Measurements from ENCODE around the gene GREB1. TPM values are rescaled to one million over a fixed set of nuclear protein-coding genes. Genes with fewer than 3 reads are reported as not detected.

The GREB1 gene
- total RNA-seq, 1 experiment from 2014 or later, result 6.2 TPM

GRCh38 chr2:11578081-11578948, 44.5 kb downstream of the GREB1 start:
- H2AFZ ChIP-seq (ENCODE audit: low read depth, low read length, poor library complexity, severe bottlenecking), result no peak overlapping the region
- no peak for TF ChIP-seq EGR1 (IDR thresholded peaks at IDR 0.05; ENCODE audit: low read depth)
- no peak for TF ChIP-seq POLR2A (IDR thresholded peaks at IDR 0.05; ENCODE audit: borderline replicate concordance, extremely low read depth, insufficient read depth, insufficient read length)
- TF ChIP-seq JUND (IDR thresholded peaks at IDR 0.05), result no peak
- no peak for TF ChIP-seq CBX3 (IDR thresholded peaks at IDR 0.05; ENCODE audit: low read depth)
- TF ChIP-seq EZH2 (IDR thresholded peaks at IDR 0.05), result no peak
- TF ChIP-seq ATF3 (IDR thresholded peaks at IDR 0.05), result no peak
- no peak for TF ChIP-seq EZH2phosphoT487 (IDR thresholded peaks at IDR 0.05; ENCODE audit: borderline replicate concordance)
- no peak for TF ChIP-seq FOSL1 (IDR thresholded peaks at IDR 0.05; ENCODE audit: low read depth)
- TF ChIP-seq ZBTB33 (IDR thresholded peaks at IDR 0.05; ENCODE audit: extremely low read depth, insufficient replicate concordance, low read length), result no peak
- TF ChIP-seq TCF7L2 (IDR thresholded peaks at IDR 0.05; ENCODE audit: borderline replicate concordance, extremely low read depth, insufficient read depth, insufficient read length), result no peak
- no peak for TF ChIP-seq SIN3A (IDR thresholded peaks at IDR 0.05; ENCODE audit: low read depth)
- TF ChIP-seq POLR2AphosphoS5 (IDR thresholded peaks at IDR 0.05; ENCODE audit: low read depth, low read length), result no peak
- no peak for TF ChIP-seq SP1 (IDR thresholded peaks at IDR 0.05; ENCODE audit: low read depth)
- no peak for TF ChIP-seq ZFX (IDR thresholded peaks at IDR 0.05)
- no peak for TF ChIP-seq REST (IDR thresholded peaks at IDR 0.05; ENCODE audit: low read depth)
- no peak for TF ChIP-seq CTCF (IDR thresholded peaks at IDR 0.05 in 2 of 3, conservative IDR thresholded peaks at IDR 0.05 in 1 of 3; ENCODE audit: borderline replicate concordance in 1 of 3, insufficient read depth in 1 of 3, low read depth in 2 of 3, low read length in 2 of 3)
- no peak for TF ChIP-seq MAX (IDR thresholded peaks at IDR 0.05)
- no peaks in the 10 kb centered on the region for H3K9me2 ChIP-seq (ENCODE audit: insufficient read depth)
- ATAC-seq (no peak), DNase-seq (ENCODE audit: low read depth, low spot score) (no peak)
- no peaks in the 10 kb centered on the region for H3K36me3 ChIP-seq (ENCODE audit: control insufficient read depth in 1 of 2, insufficient read depth in 2 of 2, low read length in 2 of 2)
- no peak overlapping the region for H3K4me2 ChIP-seq (ENCODE audit: low read length)
- POLR2A ChIA-PET, result no interaction called here
- no peak overlapping the region for H3K4me3 ChIP-seq (replicated peaks in 1 of 2; ENCODE audit: low read depth in 1 of 2, low read length in 2 of 2)
- no peaks in the 10 kb centered on the region for H3K27me3 ChIP-seq (ENCODE audit: insufficient read depth, low read length)
- peaks cover 0 to 10% of the 10 kb centered on the region in 2 experiments; a peak in 1 of 4 replicates for H3K4me1 ChIP-seq (ENCODE audit: control insufficient read depth in 1 of 2, insufficient read depth in 2 of 2, low read length in 2 of 2)
- H4K20me1 ChIP-seq (ENCODE audit: insufficient read depth), result no peaks in the 10 kb centered on the region
- RAD21 ChIA-PET (ENCODE audit: low non-redundant PET in 1 of 2, low total read pairs in 2 of 2, uncharacterized antibody in 2 of 2, unreplicated experiment in 2 of 2), result no interaction called here
- no peaks in the 10 kb centered on the region for H3K9me3 ChIP-seq (ENCODE audit: control insufficient read depth in 1 of 2, insufficient read depth in 1 of 2, low read depth in 1 of 2, low read length in 2 of 2)
- BruUV-seq (replicated peaks), result no TSS peak
- no peak overlapping the region for H3K27ac ChIP-seq (ENCODE audit: low read depth, low read length)
- intact Hi-C loops (cut with micrococcal nuclease), result no loop called here
- no peaks in the 10 kb centered on the region for H3K79me2 ChIP-seq (ENCODE audit: insufficient read depth, low read length)
- no peak overlapping the region for H3K9ac ChIP-seq (ENCODE audit: low read length)
- CTCF ChIA-PET, result interaction anchor here (2.8 kb wide), 1 partner anchor 447 kb away, joined by 8 read pairs; a partner anchor contains a TSS
